Stimulated activated CD4-positive, alpha-beta T cell treated with anti-CD3 and anti-CD28 coated beads, TNF-alpha, amount 100 ng/mL, for 48 hours (primary cell): Measurements from ENCODE around the gene SLC24A3.

Experiments used
- DNase-seq, 3 donors: peaks; one replicate each; pipeline ENCODE4 v3.0.0-alpha.2; 2020; ENCODE audit warnings: low read depth in 3 of 3

SLC24A3 gene

DNA sequence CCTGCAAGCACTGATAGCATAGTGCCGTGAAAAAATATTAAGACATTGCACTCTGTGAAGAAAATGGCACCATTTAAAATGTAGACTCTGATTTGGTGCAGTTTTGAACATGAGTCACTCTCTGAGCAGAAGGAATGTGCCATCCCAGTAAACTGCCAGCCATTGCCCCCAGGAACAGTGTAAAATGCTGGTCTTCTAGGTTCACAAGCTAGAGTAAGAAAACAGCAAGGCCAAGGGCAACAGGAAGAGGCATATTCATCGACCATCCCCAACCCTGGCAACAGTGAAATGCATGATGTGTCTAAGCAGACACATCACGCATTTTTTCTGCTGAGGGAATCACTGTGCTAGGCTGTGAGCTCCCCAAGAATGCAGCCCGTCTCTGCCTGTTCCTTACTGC, 382.5 kb downstream of the SLC24A3 start:
- DNase-seq, result no peak

GRCh38 chr20:19598117-19598850, 385.8 kb downstream of the SLC24A3 start:
- no peak for DNase-seq

DNA sequence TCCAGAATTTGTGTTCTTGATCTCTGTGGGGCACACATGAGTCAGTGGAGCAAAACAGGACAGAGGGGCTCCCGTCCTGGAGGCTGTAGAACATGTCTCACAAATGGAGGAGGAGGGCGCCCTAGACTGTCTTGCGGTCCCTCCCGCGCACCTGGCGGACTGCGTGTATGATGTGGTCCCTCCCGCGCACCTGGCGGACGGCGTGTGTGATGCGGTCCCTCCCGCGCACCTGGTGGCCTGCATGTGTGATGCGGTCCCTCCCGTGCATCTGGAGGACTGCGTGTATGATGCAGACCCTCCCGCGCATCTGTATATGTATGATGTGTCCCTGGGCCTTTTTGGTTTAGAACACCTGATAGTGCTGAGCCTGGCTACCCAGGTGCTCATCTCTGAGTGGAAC, 386.8 kb downstream of the SLC24A3 start:
- no peak for DNase-seq

DNA sequence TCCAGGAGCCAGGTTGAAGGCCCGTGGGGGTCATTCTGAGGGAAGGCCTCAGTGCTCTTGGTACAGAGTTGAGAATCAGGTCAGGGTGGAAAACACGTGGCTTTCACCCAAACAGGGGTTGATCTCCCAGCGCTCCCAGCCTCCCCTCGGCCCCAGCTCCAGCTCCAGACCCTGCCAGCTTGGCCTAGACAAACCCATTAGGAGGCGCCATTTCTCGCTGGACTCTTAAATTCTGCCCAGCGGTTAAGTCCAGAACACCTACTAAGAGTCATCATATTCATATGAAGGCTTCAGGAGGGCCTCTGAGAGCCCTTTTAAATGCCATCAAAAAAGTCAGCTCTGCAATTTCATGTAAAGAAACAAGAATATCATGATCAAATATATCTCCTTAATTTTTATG, 387.6 kb downstream of the SLC24A3 start:
- DNase-seq, result no peak

- DNase-seq, result no peak
Measured at GRCh38 chr20:19601126-19601810, 388.8 kb downstream of the SLC24A3 start.

- no peak for DNase-seq
Measured at GRCh38 chr20:19602675-19603375, 390.4 kb downstream of the SLC24A3 start.

DNA sequence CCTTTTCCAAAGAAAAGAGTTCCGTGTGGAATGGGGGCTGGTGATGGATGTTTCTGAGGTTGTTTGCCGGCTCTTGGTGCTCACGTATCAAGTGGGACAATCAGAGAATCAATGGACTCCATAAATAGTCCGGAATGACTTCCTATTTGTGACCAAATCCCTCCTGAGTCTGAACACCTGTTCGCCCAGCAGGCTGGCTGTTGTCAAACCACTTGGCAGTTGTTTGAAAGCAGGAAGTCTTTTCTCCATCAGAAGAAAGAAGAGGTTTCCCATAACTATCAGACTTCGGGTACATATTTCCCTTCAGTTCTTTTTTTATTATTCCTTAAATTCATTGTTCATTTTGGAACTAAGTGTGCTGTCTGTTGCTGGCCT, 390.9 kb downstream of the SLC24A3 start:
- no peak for DNase-seq

DNA sequence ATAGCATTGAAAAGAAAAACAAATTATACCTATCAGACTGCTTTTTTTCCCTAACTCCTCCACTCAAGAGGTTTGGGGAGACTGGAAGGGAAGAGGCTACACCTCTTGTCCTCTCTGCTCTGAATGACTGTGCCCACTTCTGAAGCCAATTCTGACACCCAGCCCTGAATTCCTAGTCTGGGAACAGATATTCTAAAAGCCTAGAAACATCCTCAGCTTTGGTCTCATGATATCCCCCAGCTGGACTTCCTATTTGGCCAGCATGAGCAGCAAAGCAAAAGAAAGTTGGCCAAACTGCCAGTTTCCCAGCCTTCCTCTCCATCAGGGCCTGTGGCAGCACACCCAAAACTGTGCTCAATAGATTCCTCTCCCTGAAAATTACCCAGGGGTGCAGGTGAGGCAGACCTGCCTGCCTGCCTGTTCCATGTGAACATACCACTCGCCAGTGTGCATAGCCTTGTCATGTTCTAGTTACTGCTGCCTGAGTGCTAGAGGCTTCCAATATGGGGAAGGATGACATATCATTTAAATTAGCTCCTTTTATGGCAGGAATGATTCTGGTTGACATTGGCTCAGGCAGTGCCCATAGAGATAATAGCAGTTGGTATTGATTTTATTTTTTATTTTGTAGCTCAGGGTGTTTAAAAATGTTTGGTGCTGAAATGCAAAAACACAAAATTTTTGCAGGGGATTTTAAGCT, 393.5 kb downstream of the SLC24A3 start:
- no peak for DNase-seq

- DNase-seq, result no peak
Measured at GRCh38 chr20:19609642-19610223, 397.3 kb downstream of the SLC24A3 start.

DNA sequence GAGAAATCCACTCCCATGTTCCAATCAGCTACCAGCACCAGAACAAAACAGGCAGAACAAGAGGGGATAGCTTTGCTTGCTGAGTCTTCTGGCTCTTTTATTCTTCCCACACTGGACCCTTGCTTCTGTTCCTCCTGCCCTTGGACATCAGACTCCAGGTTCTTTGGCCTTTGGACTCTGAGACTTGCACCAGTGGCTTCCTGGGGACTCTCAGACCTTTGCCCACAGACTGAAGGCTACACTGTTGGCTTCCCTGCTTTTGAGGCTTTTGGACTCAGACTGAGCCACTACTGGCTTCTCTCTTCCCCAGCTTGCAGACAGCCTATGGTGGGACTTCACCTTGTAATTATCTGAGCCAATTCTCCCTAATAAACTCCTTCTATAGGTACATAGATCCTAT, 403.2 kb downstream of the SLC24A3 start:
- DNase-seq, result no peak

DNA sequence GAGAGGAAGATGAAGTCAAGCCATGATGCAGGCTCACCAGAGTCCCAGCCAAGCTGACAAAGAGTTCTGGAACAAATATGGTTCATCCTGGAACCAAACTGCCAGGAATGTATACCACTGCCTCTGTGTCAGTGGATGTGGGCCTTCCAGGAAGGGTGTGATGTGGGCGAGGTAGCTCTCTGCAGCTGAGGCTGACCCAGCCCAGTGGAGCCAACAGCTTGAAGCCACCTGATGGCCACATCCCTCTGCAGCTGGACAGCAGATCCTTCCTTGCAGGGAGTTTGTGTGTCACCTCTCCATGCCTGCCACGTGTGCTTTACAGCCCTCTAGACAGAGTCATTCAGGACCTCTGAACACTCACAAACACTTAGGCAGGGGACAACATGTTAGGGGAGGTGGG, 403.6 kb downstream of the SLC24A3 start:
- DNase-seq, result no peak

- no peak for DNase-seq
Measured at GRCh38 chr20:19616620-19617019, 404.2 kb downstream of the SLC24A3 start.

- DNase-seq, result no peak
Measured at GRCh38 chr20:19617256-19617655, 404.8 kb downstream of the SLC24A3 start.

DNA sequence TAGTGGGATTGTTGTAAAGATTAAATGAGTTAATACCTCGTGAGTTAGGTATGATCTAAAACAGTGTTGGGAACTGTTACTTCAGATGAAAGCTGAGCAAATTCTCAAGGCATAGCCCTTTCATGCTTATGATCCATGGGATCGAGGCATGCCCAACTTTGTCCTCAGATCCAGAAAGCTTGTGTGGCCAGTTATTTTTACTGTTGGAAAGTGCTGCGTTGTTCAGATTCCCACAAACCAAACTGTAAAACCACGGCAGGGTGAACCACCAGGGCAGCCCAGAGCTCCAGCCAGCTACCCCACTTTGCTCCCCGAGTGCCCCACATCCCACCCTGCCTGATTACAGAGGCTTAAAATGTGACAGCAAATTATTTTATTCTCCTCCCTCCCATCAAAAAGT, 406.3 kb downstream of the SLC24A3 start:
- no peak for DNase-seq

- no peak for DNase-seq
Measured at GRCh38 chr20:19619904-19620430, 407.5 kb downstream of the SLC24A3 start.

GRCh38 chr20:19620446-19620845, 408.0 kb downstream of the SLC24A3 start:
- DNase-seq, result no peak

GRCh38 chr20:19621072-19621471, 408.6 kb downstream of the SLC24A3 start:
- no peak for DNase-seq

DNA sequence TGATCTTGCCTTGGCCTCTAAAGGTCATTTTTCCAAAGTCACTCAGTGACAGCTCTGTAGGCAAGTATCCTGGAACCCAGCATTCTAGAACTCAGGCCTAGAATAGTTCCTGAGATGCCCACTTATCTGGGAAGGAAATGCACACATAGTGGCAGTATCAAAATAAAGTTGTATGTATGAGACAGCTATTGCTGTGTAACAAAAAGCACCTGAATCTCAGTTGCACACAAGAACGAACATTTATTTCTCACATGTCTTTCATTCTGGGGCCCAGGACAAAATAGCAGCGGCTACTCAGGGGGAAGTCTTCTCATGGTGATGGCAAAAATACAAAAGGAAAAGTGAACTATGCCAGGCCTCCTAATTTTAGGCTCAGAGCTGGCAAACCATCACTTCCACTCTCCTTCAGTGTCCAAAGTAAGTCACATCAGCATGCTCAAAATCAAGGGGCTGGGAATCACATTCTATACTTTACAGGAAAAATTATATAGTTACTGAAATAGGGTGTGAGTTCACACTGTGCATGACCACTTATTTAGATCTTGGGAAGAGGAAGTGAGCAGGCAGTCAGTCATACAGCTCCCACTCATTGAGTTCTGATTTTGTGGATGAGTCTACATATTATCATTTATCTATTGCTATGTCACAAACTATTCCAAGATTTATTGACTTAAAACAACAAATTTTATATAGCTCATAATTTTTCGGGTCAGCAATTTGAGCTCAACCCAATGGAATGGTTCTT, 412.0 kb downstream of the SLC24A3 start:
- DNase-seq, result no peak

DNA sequence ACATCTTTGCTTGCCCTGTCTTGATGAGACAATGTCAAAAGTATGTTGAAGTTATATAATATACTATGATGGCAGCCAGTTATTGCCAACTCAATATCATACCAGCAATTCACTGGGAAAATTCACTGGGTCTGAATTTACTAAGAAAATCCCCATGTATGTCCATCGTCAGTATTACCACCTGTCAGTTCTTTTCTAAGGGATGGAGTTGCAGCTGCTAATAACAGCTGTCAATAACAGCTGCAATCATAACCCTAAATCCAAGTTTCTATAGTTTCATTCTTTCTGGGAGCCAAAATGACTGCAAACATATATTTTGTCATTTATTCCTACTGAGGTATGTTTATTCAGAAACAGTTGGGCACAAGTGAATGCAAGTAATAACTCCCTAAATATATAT, 413.0 kb downstream of the SLC24A3 start:
- DNase-seq, result no peak

DNA sequence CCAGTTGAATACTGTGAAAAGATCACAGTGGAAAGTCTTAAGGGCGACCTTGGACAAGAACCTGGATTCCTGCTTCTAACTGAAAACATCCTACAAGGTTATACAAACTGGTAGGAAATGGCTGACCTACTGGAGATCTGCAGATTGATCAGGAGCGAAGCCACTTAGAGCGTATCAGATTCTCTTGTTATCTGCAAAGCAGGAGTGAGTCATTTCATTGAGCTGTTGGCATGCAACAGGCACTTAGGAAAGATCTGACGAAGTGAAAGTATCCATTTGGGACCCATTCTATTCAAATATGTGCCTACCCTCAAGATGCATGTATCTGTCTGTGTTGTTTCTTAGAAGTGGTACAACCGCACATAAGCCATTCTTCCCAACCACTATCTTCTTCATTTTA, 414.5 kb downstream of the SLC24A3 start:
- DNase-seq, result no peak

GRCh38 chr20:19628570-19629134, 416.2 kb downstream of the SLC24A3 start:
- peak in 2 of 3 donors; percentile 27 for DNase-seq
